SK-N-MC (cell line): ENCODE measurements around the gene SFN.

ENCODE experiments used
- EZH2 ChIP-seq: fragments of 200-600 bp; sonication (generic); IDR thresholded peaks from one replicate; pipeline ENCODE4 v1.6.1; 2017; ENCODE audit warnings: antibody characterized with exemption
- FOXP2 ChIP-seq: optimal IDR thresholded peaks from 2 replicates; pipeline ENCODE3; 2011; ENCODE audit warnings: mild to moderate bottlenecking, moderate library complexity; ENCODE audit not compliant: insufficient read depth; ENCODE audit errors: extremely low read length, control extremely low read depth
- POLR2AphosphoS5 ChIP-seq: IDR thresholded peaks from 2 replicates; pipeline ENCODE4 v1.6.1; 2012; ENCODE audit warnings: mild to moderate bottlenecking, low read depth, low read length, borderline replicate concordance

GRCh38 chr1:26889551-26890466, 26.9 kb downstream of the SFN start, which contains the start of gene GPN2:
- no peak for TF ChIP-seq EZH2
- peak; percentile 92 for TF ChIP-seq POLR2AphosphoS5
- TF ChIP-seq FOXP2: no peak
